CD4-positive, alpha-beta T cell treated with Interferon gamma for 1 hour (primary cell): Measurements from ENCODE around the gene PODN.

Source experiments
- DNase-seq: peaks from one replicate; pipeline ENCODE4 v3.0.0-alpha.2; 2020

The PODN gene

DNA sequence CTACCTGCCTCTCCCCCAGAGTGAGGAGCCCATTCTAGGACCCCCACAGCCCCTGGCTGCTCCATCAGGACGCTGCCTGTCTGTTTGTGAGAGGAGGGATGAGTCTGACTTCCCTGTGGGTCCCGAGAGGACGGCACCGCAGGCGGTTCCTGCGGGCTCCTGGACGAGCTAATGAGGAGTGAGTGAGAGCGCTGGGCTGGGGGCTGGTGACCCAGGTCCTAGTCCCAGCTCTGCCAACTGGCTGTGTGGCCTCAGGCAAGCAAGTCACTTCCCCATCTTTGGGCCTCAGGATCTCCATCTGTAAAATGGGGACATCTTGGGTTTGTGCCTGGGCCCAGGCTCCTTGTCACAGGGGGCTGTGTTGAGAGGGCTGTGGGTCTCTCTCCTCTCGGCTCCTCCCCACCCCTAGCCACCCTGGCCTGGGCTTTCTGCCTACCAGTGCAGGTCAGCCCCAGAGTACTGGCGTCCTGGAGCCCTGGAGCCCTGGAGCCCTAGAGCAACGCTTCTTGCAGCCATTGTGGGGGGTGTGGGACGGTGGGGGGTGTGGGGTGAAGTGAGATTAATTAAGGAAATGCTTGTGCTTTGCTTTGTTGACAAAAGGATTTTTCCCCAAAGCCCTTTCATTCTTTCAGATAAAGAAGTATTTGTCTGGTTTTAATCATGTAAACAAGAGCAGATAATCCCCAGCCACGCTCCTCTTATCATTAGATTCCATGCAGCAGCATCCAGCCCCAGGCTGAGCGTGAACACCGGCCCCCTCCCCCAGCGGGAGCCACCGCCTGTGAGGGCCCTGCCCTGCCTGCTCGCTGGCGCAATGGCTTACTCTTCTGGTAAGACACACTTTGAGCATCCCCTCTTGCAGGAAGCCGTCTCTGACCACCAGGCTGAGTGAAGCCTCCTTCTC is 53.6 kb downstream of the PODN start:
- no peak for DNase-seq

DNA sequence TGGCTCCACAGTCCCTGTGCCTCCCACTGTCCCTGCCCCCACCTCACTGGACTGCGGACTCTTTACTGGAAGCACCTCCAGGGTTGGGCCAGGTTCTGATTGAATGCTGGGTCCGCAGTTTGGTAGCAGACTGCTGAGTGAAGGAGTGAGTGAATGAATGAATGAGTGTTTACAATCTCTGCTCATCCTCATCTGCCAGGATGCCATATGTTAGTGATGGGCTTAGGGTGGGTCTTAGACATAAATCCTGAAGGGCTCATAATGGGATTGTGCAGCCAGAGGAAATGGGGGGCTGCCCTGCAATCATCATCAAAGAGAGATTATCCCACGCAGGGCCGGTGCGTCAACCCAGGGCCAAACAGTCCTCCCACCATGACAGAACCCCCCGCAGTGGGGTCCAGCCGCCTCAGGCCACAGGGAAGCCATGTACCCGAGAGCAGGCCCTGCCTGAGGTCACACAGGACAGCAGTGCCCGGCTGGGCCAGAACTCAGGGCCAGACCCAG is 54.3 kb downstream of the PODN start:
- no peak for DNase-seq

DNA sequence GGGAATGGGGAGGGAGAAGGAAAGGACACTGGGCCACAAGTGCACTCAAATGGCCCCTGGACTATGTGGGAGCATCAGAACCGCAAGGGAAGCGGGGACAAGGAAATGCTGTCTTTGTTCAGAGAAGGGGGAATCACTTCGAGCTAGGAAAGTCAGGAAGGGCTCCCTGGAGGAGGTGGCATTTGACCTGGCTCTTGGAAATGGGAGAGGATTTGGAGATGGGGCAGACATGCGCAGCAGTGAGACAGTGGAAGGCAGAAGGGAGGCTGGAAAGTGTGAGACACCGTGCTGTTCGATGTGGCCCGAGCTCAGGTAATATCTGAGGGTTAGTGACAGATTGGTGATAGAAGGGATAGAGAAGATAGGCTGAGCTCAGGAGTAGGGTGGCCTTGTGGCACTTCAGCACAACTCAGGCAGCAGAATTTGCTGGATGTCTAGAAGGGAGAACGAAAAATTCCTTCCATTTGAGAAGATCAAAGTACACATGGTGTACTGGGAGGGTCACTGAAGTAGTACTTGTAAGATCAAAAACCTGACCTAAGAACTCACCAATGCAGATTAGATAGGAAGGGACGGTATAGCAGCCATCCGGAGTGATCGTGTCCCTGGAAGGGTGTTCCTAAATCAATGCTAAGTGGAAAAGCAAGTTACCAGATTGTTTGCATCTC is 55.1 kb downstream of the PODN start:
- no peak for DNase-seq

DNA sequence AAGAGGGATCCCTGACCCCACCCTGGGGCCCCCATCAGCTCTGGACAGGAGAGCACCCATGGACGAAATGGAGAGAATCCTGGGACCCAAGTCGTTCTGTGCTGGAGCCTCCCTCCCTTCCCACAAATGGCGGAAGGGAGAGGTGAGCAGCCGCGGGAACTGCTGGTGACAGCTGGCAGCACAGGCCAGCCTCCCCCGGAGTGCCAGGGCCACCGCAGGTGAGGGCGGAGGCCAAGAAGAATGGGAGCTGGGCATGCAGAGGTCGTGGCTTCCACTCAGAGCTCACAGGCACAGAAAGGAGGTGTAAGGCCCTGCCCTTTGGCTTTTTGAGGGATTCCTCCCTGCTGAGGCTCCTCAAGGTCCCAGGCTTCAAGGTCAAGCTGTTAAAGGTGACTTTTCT is 55.8 kb downstream of the PODN start:
- no peak for DNase-seq

DNA sequence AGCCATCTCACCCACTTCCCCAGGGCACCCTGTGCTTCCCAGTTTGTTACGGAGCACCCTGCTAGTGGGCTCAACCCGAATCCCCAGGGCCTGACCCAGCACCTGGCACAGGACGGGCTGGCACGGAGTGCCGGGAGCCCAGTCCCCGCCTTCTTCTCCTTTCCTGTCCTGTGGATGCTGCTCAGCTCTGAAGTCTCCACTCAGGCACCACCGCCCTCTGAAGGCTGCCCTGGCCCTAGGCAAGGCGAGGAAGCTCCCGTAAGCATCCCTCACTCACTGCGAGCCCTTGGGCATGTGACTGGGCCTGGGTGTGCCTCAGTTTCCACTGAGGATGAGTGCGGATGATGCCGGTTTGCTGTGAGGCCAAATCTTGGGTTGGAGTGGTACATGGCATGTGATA is 58.6 kb downstream of the PODN start:
- no peak for DNase-seq

DNA sequence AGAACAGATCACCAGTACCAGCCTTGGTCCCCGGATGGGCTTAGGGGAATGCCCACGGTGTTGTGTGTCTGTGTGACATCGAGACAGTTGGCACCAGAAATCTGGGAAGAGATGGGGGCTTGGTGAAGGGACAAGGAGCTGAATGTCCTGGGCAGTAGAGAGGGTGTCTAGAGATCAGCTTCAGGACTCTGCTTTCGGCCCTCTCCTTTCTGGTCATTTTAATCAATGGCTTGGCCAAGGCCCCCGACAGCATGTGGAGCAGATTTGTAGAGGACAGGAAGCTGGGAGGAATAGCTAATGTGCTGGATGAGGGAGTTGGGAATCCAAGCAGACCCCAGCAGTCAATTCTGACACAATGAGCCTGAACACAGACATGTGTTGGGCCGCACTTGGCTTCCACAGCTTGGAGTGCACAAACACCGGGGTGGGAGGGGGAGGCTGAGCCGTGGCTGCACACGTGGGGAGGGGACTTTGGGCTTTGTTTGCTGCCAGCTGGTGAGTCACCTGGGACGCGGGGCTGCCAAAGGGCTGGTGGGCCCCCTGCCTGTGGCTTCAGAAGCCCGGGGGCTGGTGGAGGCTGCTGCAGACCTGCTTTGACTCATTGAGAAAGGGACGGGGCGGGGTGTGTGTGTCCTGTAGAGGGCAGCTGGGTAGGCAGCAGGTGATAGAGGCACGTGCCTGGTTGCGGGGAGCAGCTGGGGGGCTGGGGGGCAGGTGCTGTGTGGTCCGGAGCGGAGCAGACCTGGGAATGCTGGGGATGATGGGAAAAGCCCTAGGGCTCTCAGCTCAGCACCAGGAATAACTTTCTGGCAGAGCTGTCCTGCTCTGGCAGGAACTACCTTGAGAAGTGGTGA is 59.5 kb downstream of the PODN start:
- no peak for DNase-seq

DNA sequence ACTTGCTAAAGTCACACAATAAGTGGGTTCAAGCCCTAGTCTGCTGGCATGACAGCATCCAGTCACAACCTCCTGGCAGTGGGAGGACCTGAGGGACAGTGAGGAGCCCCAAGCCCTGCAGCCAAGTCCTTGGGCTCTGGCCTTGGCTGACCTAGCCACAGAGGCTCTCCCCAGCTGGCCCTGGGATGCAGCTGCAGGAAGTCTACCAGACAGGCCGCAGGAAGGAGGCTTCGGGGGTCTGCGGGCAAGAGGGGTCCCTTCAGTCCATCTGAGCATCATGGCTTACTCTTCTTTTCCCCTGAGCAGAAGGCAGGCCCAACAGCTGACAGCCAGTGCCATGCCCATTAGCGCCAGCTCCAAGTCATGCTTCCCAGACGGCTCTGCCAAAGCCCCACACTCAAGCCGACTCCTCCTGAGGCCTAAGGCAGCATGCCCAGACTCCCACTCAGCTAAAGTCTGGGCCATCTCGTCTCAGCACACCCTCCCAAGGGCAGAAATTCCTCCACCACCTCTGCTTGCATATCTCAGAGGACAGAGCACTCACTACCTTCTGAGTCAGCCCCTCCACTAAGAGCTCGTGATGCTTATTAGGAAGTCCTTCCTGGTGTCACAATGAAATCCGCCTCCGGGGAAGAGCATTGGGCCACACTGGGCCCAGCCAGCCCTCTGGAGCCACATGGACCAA is 60.3 kb downstream of the PODN start:
- no peak for DNase-seq

DNA sequence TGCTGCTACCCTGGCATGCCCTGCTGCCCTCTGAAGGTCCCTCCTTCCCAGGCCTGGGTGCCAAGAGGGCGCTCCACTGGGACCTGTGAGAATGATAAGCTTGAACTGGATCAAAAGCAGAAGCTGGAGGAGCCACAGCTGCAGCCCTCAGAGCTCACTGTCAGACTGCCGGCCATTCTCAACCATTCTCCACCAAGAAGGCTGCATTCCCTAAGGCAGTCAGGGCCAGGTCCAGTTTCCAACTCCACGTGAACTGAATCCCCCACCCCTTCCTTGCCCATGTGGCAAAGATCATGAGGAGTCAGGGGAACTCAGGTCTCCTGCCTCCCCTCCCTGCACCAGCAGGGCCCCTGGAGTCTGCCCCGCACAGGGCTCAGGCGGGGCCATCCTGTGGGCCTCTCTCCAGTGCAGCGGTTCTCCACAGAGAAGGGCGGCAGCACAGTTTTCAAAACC is 61.0 kb downstream of the PODN start:
- DNase-seq, result no peak

DNA sequence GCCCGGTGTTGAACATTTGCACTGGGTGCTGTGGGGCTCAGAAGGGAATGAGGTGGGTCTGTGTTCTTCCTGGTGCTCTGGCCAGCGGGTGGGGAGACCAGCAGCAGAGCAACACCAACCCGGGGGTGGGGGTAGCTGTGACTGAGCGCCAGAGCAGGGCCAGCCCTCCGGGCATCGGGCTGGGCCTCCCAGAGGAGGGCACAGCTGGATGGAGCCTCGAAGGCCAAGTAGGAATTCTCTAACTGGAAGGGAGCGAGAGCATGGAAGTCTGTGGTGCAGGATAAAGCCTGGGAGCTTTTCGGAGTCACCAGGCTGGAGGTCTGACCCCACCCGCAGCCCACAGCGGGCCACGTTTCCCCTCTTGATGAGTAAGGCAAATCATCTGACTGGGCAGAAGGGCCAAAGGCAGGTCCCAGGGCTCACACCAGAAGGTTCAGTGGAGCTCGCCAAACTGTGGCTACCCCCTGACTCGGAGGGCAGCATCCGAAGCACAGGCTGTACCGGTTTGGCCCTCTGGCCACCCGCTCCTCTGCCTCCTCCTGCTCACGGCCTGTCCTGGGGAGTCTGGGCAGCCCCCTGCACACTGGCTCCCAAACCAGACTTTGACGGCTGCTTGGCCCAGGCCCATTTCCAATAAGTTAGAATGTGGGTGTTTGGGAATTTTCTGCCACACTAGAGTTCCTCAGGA is 61.6 kb downstream of the PODN start:
- no peak for DNase-seq

DNA sequence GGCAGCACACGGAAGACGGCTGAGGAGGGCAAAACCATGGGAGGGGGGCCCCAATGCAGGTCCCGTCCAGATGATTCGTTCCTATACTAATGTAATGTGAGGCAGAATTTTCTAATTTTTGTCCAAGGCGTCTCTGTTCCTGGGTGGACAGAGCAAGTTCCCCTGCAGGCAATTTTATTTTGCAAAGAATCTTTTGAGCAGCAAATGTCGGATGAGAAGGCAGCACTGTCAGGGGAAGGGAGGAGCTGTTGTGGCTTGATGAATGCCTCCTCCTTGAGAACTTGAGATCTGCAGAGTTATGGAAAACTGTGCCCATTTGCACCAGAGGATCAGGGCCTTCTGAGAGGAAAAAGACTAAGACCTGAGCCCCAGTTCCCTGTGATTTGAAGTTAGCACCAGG is 63.1 kb downstream of the PODN start:
- DNase-seq, result no peak

DNA sequence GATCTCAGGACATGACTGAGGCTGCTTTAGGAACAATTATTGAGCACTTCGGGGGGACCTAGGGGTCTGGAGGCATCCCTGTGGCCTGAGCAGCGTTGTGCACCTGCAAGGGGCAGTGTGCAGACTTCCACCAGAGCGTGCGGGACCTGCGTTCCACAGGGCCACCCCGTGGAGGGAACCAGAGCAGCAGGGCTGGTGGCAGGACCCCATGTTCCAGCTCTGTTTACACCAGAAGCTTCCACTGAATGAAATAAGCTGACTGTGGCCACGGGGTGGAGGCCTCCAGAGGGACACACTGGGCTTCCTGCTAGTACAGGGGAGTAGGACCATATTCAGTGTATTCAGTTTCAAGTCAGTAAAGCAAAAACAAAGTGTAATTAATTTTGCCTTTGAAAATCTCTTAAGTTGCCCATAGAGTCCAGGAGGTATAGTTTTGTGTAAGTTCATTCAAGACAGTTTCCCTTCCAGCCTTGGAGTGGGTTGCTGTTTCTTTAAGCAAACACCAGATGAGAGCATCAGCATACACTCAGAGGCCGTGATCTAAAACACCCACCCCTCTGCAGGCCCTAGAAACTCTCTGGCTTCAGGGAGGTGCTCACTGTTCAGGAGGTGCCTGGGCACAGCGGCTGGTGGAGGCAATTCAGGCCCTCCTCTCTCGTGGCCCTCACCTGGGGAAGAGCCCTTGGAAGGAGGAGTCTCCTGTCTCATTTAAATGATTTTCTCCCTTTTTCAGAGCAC is 63.8 kb downstream of the PODN start:
- DNase-seq, result no peak

DNA sequence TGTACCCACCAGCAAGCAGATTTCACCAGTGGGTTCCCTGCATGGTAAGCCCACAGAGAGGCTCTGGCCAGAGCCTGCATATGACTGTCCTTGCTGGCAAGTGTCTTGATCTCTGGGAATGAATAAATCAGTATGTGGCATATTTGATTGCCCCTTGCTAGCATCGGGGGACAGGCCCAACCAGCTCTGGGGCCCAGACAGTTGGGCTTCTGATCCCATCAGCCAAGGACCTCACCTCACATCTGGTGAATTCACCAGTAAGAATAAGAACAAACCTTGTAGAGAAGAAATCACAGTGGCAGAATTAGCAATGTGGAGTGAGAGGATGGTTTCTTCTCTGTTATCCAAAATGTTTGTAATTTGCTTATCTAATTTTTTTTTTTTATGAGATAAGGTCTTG is 64.5 kb downstream of the PODN start:
- DNase-seq, result no peak

DNA sequence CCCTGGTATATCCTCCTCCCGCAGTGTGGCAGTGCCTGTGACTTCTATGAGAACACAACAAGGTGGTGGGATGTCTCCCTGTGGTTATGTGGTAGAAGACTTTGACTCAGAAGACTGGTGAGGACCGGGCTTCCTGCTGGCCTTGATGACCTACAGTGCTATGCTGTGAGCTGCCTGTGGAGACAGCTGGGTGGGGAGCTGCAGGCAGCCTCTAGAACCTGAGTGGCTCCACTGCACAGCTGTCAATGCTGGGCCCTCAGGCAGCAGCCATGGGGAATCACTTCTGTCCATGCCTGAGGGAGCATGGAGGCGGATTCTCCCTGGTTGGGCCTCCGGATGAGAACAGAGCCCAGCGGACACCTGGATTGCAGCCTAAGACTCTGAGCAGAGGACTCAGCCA is 65.5 kb downstream of the PODN start:
- DNase-seq, result no peak

DNA sequence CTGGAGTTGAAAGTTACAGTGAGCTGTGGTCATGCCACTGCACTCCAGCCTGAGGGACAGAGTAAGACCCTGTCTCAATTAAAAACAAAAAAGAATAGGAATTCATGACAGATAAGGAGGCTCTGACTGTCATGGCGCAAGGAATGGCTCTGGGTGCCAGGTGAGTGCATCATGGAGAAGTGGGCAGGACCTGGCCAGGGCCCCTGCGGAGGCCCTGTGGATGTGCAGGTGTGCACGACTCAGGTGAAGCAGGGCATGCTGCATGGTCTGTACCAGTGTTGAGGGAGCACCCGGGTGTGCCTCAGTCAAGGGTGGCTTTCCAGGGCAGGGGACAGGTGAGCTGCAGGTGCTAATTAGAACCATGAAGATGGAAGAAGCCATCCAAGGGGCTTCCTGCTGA is 66.4 kb downstream of the PODN start:
- no peak for DNase-seq

DNA sequence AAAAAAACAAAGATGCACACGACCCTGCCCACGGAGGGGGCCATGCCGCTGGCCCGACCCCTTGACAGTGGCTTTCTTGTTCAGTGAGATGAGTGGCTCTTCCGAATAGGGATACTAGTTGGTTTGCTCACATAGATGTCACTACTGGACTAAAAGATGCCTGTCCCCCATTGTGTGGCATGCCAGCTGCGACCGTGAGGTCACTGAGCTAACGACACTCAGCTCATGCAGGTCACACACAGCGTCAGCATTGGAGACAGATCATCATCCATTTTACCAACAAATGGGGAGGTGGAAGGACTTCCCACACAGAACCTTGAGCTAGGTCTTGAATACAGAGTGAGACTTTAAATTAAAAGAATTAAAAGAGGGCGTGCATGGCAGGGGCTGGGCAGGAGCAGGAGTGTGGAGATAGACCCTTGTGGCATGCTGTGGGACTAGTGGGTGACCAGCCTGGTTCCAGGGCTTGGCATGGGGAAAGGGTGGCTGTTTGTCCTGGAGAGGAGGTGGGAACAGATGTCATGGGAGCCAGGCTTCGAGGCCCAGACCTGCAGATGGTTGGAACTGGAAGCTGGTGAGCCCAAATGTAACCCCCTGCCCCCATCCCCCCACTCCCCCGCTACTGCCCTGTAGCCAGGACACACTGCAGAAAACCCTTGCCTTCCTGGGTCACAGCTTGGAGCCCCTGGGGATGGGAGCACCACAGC is 68.0 kb downstream of the PODN start:
- DNase-seq, result no peak

DNA sequence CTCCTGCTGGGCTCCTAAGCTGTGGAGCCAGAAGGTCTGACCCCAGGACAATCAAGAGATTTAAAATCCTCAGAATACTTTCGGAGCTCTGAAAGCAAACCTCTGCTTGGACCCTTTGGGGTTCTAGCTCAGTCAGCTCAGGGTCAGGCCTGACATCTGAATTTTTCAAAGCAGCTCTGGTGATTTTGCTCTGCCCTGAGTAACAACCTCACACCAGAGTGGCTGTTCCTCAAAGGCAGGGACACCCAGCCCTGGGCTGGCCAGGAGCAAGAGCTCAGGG is 68.5 kb downstream of the PODN start:
- no peak for DNase-seq

DNA sequence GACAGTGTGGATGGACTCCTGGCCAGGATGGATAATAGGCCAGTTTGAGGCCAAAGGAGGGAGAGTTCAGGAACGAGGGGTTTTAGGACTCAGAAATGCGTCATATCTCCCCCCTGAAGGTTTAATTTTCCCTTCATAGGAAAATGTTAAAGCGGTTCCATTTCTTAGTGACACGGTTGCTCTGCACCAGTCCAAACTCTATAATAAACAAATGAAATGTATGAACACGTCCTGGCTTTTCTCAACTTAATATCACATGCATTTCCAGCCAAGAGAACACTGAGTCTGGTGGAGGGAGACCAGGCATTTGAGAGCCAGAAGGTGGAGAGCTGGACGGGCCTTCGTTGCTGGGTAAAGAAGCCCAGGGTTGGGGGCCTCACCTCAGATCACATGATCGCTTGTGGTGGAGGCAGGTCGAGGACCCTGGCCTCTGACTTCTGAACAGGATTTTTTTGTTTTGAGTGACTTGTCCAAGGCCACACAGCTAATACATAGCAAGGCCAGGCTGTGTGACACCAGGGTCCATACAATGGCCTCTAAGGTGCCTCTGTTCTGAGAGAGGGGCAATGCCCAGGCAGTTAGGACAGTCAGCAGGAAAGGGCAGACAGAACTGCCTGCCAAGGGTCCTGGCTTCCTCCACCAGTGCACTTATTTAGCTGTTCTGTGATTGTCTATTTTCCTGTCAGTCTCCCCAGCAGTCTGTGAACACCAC is 69.0 kb downstream of the PODN start:
- no peak for DNase-seq

DNA sequence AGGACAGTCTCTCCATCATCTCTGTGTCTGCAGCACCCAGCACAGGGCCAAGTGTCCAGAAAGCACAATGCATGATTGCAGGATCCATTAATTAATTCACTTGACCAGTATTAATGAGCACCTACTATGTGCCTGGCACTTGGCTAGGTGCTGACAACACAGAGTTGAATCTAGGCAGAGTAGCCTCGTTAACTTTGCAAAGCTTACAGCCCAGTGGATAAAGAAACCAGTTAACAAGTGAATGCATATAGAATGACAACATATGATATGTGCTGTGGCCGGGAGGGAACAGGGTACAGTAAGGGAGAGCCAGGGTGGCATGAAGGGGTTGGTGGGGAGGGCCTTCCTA is 69.6 kb downstream of the PODN start:
- DNase-seq, result no peak

DNA sequence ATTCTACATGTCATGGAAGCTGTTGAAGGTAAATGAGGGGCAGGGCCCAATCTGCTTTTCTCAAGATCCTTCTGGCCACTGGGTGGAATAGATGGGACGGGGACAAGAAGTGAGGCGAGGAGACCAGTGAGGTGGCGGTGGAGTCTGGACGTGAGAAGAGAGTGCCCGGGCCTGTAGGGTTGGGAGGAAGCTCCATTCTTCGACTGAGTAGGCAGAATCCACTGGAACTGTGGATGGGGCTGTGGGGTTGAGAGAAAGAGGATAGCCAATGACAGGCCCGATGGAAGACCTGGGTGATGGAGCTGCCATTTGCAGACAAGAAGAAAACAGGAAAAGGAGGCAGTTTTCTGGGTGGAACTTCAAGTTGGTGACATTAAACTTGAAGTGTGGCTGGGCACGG is 70.2 kb downstream of the PODN start:
- no peak for DNase-seq
